HG03103 (cell line): Measurements from ENCODE around the gene TTC31.
A peak's percentile ranks its signal among the peaks of the same experiment; 100 is the strongest.
"Not testable (repeated sequence)": the region's sequence is repeated elsewhere in the genome, so short reads cannot be mapped to it uniquely, and the experiment has no call there.

ENCODE experiments used
- ATAC-seq: cut with Tn5 transposase; IDR thresholded peaks from one replicate; pipeline ENCODE4 v1.9.1; 2021; ENCODE audit warnings: low read depth; ENCODE audit not compliant: unreplicated experiment

TTC31 gene

DNA sequence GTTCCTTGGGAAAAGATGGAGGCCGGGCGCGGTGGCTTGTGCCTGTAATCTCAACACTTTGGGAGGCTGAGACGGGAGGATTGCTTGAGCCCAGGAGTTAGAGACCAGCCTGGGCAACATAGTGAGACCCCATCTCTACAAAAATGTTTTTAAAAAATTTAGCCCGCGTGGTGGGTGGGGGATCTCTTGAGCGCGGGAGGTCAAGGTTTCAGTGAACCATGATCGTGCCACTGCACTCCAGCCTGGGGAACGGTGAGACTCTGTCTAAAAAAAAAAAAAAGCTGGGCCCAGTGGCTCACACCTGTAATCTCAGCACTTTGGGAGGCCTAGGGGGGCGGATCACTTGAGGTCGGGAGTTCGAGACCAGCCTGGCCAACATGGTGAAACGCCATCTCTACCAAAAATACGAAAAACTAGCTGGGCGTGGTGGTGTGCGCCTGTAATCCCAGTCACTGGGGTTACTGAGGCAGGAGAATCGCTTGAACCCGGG lies 839 bp downstream of the TTC31 start:
- not testable (repeated sequence) for ATAC-seq

DNA sequence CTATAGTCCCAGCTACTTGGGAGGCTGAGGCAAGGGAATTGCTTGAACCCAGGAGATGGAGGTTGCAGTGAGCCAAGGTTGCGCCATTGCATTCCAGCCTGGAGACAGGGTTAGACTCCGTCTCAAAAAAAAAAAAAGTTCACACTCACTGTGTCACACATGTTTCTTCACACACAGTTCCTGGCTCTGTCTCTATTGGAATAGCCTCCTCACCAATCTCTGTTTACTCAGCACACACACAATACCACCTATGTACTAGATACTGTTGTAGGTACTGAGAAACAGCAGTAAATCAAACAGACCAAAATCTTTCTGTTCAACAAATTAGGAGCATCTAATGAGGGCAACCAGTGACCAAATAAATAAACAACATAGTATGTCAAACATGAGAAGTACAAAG lies 3.3 kb downstream of the TTC31 start:
- no peak for ATAC-seq

DNA sequence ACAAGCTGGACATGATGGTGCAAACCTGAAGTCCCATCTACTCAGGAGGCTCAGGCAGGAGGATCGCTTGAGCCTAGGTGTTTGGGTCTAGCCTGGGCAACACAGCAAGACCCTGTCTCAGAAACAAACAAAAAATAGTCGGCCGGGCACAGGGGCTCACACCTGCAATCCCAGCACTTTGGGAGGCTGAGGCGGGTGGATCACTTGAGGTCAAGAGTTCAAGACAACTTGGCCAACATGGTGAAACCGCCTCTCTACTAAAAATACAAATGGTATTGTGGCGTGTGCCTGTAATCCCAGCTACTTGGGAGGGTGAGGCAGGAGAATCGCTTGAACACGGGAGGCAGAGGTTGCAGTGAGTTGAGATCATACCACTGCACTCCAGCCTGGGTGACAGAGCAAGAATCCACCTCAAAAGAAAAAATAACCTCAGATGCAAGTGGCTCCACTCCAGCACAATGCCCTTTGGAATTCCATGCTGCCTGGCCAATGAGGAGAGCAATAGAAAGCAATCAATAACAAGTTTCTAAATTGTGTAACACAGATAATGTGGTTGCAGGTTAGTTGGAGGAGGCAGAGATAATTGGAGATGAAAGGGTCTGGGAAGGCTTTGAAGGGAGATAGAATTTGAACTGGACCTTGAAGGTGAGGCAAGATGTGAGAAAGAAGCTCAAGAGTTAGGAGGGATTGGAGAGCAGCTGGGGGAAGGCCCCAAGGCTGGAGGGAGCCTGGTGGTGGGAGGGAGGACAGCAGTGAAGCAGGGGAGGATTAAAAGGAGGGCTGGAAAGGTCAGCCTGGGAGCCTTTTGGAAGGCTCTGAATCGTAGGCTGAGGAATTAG lies 6.0 kb downstream of the TTC31 start:
- ATAC-seq, result no peak

DNA sequence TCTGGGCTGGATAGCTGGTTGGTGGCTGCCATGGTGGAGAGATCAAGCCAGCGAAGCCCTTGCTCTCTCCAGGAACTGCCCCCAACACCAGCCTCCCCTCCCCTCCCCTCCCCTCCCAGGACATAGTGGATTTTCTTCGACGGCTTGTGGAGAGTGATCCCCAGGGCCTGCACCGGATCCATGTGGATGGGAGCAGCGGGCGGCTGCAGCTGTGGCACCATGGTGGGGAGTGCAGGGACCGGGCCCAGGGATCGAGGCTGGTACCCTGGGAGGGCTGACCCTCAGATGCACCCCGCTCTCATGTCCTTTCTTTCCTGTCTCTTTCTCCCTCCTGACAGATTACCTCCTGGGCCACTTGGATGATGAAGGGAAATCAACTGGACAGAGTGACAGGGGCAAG lies 7.0 kb downstream of the TTC31 start:
- ATAC-seq, result no peak

DNA sequence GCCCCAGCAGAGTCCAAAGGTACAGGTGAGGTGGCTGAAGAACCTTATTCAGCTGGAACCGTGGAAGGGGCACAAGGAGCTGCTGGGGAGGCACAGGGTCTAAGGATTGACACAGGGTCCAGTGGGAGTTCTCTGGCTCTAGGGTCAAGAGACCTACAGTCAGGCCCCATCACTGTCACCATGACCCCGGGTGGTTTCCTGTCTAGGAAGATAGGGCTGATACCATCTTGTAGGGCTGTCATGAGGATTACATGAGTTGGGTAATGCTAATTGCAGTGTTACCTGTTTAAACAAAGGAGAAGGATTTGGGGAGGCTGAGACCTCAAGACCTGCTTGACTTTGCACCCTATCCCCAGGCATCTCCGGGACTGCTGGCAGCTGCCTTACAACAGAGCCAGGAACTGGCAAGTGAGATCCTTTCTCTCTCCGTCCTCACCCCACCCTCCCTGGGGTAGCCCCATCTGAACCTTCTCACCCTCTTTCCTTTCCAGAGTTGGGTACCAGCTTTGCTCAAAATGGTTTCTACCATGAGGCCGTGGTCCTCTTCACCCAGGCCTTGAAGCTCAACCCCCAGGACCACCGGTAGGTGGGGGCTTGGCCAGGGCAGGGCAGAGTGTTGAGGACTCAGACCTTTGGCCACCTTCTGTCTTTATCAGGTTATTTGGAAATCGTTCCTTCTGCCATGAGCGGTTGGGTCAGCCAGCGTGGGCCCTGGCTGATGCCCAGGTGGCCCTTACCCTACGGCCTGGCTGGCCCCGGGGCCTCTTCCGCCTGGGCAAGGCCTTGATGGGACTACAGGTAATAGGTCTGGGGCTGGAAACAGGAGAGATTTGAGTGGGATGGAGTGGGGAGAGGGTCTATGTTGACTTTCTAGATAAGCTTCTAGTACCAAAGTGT lies 9.0 kb downstream of the TTC31 start:
- ATAC-seq, result no peak

DNA sequence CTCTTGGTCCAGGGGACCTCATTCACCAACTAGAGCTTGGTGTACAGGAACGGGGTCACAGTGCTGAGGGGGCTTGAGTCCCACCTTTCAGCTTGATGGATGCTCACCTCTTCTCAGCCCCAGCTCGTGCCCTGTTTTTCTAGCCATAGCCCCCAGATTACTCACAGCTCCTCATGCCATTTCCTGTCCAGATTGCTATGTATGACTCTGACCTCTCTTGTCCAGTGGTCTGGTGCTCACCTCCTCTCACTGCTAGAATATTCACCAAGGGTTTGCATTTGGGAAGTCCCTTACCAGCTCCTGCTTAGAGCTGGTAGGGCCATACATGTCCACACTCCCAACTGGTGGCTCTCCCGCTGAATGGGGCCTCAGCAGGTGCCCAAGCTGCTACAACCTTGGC lies 10.7 kb downstream of the TTC31 start:
- no peak for ATAC-seq

DNA sequence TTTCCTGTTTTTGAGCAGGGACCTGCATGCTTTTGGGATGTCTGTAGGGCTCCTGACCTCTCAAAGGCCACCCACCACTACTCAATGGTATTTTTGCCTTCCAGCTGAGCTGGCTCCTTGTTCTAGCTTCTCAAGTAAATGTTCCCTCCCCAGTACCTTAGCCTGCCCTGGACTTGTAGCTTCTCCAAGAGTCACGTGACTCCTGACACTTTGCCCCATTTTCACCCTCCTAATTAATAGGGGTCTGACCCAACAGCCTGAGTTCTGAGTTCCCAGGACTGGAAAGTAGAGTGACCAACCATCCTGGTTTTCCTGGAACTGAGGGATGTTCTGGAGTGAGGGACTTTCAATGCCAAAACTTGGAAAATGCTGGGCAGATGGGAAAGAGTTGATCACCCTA lies 12.6 kb downstream of the TTC31 start:
- ATAC-seq, result no peak

DNA sequence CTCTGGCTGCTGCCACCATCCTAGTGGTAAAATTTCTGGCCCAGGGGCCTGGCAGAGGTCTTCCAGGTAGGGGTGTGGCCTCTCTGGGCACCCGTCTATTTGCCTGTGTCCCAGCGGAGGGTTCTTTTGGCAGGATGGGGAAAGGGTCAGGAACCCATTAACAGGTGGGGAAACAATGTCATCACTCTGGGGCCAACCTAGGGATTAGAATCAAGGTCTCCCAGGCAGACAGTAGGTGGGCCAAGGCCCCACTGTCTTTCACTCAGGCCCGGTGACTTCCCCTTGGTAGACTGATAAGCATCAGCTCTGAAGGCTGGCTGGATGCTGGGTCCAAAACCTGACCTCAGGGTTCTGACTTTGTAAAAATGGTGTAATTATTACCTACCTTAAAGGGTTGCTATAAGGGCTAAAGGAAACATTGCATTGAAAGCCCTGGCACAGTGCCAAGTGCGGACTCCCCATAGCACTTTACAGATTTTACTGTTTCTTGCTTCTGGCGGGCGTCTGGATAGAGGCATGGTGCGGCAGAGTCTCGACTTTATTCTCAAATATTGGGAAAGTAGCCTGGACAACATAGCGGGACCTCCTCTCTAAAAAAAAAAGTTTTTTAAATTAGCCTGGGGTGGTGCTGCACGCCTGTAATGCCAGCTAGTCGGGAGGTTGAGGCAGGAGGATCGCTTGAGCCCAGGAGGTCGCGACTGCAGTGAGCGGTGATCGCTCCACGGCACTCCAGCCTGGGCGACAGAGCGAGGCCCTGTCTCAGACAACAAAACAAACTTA lies 14.3 kb downstream of the TTC31 start:
- ATAC-seq, result no peak

DNA sequence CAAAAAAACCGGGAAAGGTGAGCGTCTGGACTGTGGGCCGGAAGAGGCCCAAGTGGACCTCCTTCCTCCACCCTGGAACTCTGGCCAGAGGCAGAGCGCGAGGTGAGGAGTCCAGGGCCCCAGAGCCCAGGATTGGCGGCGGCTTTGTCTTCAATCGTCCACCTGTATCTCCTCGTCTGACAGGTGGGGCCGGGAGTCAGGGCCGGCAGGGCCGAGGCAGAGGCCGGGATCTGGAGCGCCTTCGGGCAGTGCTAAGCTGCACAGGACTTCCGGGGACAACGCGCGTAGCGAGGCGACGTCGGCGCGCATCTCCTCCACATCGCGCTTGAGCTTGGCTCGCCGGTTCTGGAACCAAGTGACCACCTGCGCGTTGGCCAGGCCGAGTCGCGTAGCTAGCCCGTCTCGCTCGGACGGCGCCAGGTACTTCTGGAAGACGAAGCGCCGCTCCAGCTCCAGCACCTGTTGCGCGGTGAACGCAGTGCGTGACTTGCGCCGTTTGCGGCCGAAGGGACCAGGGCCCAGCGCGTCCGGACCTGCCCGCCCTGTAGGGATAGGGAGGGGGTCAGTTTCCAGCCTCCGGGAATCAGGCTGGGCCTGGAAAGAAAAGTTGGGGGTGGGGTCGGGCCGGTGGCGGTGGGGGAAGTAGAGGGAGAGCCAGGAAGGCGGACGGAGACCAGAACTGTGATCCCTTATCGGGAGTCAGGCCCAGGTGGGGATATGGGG lies 15.1 kb downstream of the TTC31 start:
- no peak for ATAC-seq

DNA sequence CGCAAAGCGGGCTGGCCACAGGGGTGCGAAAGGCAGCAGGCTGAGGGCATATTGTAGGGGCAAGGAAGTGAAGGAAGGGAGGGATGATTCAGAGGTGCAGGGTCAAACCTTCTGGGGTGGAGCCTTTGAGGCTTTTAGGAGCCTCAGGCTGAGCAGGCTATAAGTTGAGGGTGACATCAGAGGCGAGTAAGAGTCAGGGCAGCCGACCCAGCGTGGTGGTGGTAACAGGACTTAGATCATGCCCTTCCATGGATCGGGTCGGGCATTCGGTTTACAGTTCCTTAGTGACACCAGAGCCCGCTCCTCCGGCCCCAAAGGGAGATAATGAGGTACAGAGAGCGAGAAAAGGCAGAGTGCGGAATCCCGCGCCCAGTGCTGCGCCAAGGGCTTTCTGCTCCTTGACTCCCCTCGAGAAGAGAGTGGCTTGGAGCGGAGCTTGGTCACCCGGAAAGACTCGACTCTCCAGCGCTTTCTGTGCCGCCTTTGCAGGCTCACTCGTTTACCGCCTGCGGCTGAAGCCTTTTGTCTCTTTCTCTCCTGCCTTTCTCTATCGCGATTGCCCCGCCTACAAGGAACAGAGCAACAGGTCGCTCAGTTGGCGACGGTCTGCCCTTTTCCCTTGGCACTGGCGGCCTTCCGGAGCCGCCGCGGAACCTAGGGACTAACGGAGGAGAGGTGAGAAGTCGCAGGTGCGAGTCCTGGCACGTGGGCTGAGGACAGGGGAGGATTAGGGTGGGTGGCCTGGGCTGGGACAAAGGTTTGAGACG lies 15.8 kb downstream of the TTC31 start:
- ATAC-seq, result no peak

DNA sequence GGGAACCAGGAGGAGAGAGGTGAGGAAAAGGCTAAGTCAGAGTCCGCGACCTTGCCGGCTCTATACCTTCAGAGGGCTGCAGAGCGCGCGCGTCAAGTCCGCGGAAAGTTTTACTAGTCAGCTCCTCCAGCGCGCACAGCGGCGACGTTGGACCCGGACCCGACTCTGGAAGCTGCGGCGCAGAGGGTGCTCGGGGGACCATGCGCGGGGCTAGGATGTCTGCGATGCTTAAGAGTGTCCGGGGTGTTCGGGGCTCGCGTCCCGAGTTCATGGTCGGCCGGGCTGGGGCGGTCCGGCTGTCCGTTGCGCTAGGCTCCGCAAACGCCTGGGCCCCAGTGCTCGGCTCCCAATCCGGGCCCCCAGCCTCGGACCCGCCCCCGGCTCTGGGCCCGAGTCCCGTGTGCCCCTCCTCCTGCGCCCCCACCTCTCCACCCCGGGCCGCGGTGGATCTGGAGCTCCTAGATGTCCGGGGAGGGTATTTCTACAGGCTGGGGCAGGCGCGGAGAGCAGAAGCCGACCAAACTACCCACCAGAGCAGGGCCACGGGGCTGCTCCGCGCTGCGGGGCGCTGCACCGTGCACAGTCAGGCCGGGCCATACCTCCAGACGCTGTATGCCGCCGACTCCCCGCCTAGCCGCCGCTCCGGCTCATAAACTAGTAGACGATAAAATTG lies 16.5 kb downstream of the TTC31 start, which contains the start of gene LBX2:
LBX2 (minus strand) TSS at position 337 of the 673 bp plus-strand sequence; CDS start at position 271, 66 bp downstream.
- ATAC-seq, result no peak

DNA sequence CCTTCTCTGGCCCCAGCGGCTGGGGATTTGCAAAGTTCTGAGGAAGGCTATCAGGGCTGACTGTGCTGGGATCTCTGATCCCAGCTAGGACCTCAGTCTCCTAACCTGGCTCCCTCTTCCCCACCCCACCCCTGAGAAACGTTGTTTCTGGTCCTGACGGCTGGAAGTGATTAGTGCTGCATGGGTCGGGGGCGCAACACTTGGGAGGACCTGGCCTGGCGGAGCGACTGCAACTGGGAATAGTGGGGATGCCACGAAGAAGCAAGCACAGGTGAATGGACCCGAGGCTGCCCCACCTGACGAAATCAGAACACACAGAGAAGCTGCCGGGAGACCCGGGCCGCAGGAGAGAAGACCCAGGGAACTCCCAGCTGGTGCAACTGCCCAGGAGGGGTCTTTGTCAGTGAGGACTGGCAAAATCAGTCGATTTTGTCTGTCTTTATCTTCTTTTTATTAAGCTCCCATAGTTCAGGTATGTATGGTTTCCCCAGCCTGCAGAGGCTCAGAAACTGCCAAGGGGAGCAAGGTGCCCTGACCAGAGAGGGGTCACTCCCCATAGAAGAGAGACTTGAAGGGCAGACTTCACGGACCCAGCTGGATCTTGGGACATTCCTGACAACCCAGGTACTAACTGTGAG lies 17.2 kb downstream of the TTC31 start:
- ATAC-seq, result no peak

DNA sequence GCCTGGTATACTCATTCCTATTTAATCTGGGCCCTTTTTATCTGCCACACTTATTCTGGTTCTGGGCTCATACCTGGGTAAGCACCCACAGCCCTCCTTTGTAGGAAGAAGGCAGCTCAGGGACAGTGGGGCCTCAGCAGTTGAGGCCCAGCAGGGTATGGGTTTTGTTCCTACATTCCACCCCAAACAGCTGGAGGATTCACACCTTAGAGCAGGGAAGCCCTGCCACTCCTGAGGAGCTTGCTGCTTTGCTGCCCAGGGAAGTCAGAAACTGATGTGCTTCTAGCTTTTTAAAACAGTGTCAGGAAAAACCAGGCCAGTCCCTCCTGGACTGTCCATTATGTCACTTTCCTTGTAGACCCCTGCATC lies 17.7 kb downstream of the TTC31 start:
- no peak for ATAC-seq

DNA sequence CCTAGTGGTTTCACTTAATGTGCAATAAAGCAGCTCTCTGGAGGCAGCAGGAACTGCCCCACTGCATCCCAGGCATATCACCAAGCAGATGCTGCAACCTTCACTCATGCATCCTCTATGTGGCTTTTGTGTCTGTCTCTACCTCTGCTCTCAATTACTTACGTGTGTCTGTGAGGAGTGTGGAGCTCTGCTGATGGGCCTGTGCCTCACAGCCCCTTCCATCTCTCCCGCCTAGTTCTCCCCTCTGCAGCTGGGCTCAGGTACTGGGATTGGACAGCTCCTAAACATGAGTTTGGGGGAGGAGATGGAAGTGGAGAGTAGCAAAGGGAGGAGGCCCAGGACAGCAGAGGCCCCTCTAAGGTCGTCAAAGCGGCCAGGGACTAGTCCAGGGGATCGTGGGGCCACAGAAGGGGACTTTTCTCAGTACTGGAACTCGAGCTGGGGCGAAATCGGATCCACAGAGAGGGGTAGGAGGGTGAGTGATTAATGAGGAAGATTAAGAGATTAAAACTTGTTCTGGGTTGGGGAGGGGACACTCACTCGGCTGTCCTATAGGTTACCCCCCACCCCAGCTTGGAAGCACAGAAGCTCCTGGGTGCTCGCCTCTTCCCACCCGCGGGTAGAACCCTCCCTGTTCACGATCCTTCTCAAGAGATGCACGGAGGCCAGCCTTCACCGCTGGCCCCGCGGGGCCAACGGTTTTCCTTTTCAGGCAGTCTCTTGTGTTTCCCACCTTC lies 18.6 kb downstream of the TTC31 start:
- ATAC-seq, result no peak

DNA sequence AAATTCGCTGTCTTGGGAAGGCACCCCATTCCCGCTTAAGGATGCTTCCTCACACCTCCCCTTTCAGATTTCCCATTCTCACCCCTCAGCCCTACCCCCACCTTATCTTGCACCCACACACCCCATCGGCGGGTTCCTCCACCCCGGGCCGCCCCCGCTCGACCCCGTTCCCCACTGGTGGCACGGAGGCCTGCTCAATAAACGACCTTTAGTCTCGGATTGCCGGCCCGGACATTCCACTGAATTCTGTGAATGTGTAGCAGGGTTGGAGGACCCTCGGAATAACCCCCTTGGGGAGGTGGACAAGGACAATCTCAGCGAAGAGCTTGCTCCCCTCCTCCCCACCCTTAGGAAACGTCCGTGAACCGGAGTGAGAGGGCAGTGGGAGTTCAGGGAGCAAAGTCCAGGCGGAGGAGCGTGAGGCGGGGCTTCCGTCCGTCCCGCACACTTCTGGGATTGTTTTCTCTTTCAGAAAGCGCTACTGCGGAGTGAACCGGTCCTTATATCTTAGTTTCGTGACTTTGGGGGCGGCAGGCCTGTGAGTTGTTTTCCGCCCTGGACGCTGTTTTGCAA lies 19.4 kb downstream of the TTC31 start:
- no peak for ATAC-seq

DNA sequence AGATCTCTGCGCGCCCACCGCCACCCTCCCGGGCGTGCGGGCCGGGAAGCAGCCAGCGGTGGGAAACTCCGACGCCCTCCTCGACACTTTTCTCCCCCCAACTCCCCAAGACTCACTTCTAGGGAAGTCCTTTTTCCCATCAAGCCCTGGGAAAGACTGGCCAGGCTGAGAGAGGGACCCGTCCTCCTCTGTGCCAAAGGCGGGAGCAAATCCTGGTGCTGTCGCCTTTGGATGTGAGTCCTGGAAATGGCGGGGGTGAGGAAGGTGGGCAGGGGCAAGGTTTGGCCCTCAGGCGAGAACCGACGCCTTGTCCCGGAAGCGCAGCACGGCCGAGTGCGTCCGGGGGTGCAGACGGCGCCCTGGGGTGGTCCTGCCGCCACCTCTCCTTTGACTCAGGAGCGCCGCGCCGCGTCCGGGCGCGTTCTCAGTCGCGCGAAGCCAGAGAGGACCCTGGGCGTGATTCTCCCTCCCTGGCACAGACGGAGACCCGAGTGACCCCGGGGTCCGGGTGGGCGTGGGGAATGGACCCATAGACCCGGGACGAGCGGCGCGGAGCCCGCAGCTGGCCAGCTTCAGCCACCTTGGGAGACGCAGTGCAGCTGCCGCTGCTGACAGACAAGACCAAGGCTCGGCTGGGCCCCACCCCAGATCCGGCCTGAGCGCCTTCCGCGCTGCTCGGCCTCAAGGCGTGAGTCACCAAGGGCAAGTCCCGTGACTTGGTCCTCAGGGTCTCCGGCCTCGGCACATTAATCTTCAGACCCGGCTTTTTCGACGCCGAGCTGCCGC lies 20.0 kb downstream of the TTC31 start:
- ATAC-seq, result peak; percentile 23
